Liver (tissue), 3 donors: ENCODE results near the gene FAH.

Source experiments
- GABPA ChIP-seq, 2 donors: IDR thresholded peaks in 1 of 2; conservative IDR thresholded peaks in 1 of 2; 2 replicates each; pipeline ENCODE4 v1.6.1; 2016; ENCODE audit warnings: antibody characterized with exemption in 2 of 2, mild to moderate bottlenecking in 1 of 2, moderate library complexity in 1 of 2
- SP1 ChIP-seq: IDR thresholded peaks from 2 replicates; pipeline ENCODE4 v1.6.1; 2018; ENCODE audit warnings: antibody characterized with exemption, mild to moderate bottlenecking
- YY1 ChIP-seq: IDR thresholded peaks from 2 replicates; pipeline ENCODE4 v1.6.1; 2016; ENCODE audit warnings: antibody characterized with exemption, mild to moderate bottlenecking
- TF ChIP-seq, protein P1 (sequence below): fragments of 150-350 bp; IDR thresholded peaks from 2 replicates; pipeline ENCODE4 v1.5.1; 2017; ENCODE audit warnings: improper control_type of control experiment, low read depth, low read length; ENCODE audit not compliant: missing input control
- TF ChIP-seq, protein P2 (sequence below): IDR thresholded peaks from 2 replicates; pipeline ENCODE4 v1.6.1; 2016; ENCODE audit warnings: antibody characterized with exemption, mild to moderate bottlenecking
- donor health status: healthy.
- donor health status: healthy.

DNA sequence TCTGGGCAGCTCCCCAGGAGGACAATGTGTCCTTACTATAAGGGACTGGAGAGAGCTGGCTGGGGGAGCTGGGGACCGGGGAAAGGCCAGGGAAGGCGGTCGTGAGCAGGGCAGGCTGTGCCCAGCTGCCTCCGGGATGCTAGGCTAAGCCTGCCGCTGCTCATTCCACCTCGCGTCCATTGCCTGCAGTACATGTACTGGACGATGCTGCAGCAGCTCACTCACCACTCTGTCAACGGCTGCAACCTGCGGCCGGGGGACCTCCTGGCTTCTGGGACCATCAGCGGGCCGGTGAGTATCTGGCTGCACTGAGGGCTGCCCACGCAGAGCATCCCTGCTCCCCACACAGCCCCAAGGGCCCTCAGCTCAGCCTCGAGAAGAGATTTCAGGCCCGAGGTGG lies 27.1 kb downstream of the FAH start:
- TF ChIP-seq, protein P1, sequence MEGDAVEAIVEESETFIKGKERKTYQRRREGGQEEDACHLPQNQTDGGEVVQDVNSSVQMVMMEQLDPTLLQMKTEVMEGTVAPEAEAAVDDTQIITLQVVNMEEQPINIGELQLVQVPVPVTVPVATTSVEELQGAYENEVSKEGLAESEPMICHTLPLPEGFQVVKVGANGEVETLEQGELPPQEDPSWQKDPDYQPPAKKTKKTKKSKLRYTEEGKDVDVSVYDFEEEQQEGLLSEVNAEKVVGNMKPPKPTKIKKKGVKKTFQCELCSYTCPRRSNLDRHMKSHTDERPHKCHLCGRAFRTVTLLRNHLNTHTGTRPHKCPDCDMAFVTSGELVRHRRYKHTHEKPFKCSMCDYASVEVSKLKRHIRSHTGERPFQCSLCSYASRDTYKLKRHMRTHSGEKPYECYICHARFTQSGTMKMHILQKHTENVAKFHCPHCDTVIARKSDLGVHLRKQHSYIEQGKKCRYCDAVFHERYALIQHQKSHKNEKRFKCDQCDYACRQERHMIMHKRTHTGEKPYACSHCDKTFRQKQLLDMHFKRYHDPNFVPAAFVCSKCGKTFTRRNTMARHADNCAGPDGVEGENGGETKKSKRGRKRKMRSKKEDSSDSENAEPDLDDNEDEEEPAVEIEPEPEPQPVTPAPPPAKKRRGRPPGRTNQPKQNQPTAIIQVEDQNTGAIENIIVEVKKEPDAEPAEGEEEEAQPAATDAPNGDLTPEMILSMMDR: no peak
- no peak for TF ChIP-seq GABPA (IDR thresholded peaks at IDR 0.05 in 1 of 2, conservative IDR thresholded peaks at IDR 0.05 in 1 of 2)
- no peak for TF ChIP-seq SP1
- TF ChIP-seq YY1: no peak
- TF ChIP-seq, protein P2, sequence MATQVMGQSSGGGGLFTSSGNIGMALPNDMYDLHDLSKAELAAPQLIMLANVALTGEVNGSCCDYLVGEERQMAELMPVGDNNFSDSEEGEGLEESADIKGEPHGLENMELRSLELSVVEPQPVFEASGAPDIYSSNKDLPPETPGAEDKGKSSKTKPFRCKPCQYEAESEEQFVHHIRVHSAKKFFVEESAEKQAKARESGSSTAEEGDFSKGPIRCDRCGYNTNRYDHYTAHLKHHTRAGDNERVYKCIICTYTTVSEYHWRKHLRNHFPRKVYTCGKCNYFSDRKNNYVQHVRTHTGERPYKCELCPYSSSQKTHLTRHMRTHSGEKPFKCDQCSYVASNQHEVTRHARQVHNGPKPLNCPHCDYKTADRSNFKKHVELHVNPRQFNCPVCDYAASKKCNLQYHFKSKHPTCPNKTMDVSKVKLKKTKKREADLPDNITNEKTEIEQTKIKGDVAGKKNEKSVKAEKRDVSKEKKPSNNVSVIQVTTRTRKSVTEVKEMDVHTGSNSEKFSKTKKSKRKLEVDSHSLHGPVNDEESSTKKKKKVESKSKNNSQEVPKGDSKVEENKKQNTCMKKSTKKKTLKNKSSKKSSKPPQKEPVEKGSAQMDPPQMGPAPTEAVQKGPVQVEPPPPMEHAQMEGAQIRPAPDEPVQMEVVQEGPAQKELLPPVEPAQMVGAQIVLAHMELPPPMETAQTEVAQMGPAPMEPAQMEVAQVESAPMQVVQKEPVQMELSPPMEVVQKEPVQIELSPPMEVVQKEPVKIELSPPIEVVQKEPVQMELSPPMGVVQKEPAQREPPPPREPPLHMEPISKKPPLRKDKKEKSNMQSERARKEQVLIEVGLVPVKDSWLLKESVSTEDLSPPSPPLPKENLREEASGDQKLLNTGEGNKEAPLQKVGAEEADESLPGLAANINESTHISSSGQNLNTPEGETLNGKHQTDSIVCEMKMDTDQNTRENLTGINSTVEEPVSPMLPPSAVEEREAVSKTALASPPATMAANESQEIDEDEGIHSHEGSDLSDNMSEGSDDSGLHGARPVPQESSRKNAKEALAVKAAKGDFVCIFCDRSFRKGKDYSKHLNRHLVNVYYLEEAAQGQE: no peak
